Psoas muscle (tissue), 8 donors: Measurements from ENCODE around the gene HSDL2. TPM values are rescaled to one million over a fixed set of nuclear protein-coding genes. Genes with fewer than 3 reads are reported as not detected.
"Not testable (repeated sequence)": the region's sequence is repeated elsewhere in the genome, so short reads cannot be mapped to it uniquely, and the experiment has no call there.

ENCODE experiments used
- ATAC-seq, 4 donors: fragments of 200-7000 bp; cut with Tn5 transposase; one replicate each; pipeline ENCODE4 v1.9.1; 2020; ENCODE audit warnings: moderate library complexity in 3 of 4, mild to moderate bottlenecking in 2 of 4
- DNase-seq, 2 donors: peaks; one replicate each; pipeline ENCODE4 v3.0.0-alpha.2; 2020
- H3K27ac ChIP-seq: fragments of 200-600 bp; one replicate; pipeline ENCODE4 v1.8.0; 2022
- H3K27me3 ChIP-seq, 3 donors: fragments of 200-600 bp in 1 of 3; one replicate each; pipeline versions ENCODE4 v1.6.1 to v1.8.0; 2013 to 2022; ENCODE audit warnings: low read length in 2 of 3, mild to moderate bottlenecking in 2 of 3, moderate library complexity in 1 of 3; ENCODE audit not compliant: insufficient read depth in 3 of 3
- H3K36me3 ChIP-seq, 2 donors: fragments of 200-600 bp in 1 of 2; one replicate each; pipeline versions ENCODE4 v1.6.1 to v1.8.0; 2013 to 2022; ENCODE audit warnings: low read depth in 1 of 2, mild to moderate bottlenecking in 1 of 2, moderate library complexity in 1 of 2; ENCODE audit not compliant: insufficient read depth in 1 of 2
- H3K4me1 ChIP-seq: fragments of 200-600 bp; one replicate; pipeline ENCODE4 v1.8.0; 2022
- H3K4me3 ChIP-seq: fragments of 200-600 bp; one replicate; pipeline ENCODE4 v1.8.0; 2022; ENCODE audit warnings: mild to moderate bottlenecking
- H3K9me3 ChIP-seq: fragments of 200-600 bp; one replicate; pipeline ENCODE4 v1.8.0; 2022
- WGBS, 3 donors: extraction: QIAGEN DNeasy Blood & Tissue Kit; methylation state at CpG; one replicate each; pipeline versions ENCODE4 v1.1.6 to v1.1.7; 2013; 5-methylcytosine and 5-hydroxymethylcytosine counted together
- intact Hi-C, 2 donors: fragments of 100-400 bp; cut with DNase I; formaldehyde crosslinking; loops; one replicate each; pipeline versions ENCODE4 v1.11.0 to v1.14.2; 2022
- polyA plus RNA-seq, 3 donors: library from polyadenylated mRNA; stranded (reverse); fragments of 200-250 nt; gene quantifications; one replicate each; pipeline ENCODE4 v1.2.3, GENCODE V29; 2013
- total RNA-seq, 4 donors: library from RNA; stranded (reverse); fragmentation: NEBNext Ultra II Directional in 2 of 4; extraction: Animal tissue kit (Norgen Biotek cat#: 25700) in 2 of 4; gene quantifications; one replicate each; pipeline versions ENCODE4 v1.2.1 to v1.2.4, GENCODE V29; 2021 to 2023
- TF ChIP-seq, protein P1 (sequence below): fragments of 200-600 bp; IDR thresholded peaks from one replicate; pipeline ENCODE4 v1.8.0; 2022; ENCODE audit warnings: antibody characterized with exemption
- donor health status: healthy with polysubstance abuse.
- donor health status: DM: no; HTN: no; CAD: no; lungs with moderate emphysema.
- donor health status: Bipolar disorder and iron deficiency.
- donor health status: healthy.
- donor health status: DM: yes; HTN: yes; CAD: no.
- donor health status: DM: no; HTN: no; CAD: no.
- donor health status: DM: no; HTN: no; CAD: no.
- donor health status: DM: yes; HTN: yes; CAD: no.

Gene HSDL2
- total and polyA plus RNA-seq, 7 donors: 62.1 to 119 (median 86.8) TPM

DNA sequence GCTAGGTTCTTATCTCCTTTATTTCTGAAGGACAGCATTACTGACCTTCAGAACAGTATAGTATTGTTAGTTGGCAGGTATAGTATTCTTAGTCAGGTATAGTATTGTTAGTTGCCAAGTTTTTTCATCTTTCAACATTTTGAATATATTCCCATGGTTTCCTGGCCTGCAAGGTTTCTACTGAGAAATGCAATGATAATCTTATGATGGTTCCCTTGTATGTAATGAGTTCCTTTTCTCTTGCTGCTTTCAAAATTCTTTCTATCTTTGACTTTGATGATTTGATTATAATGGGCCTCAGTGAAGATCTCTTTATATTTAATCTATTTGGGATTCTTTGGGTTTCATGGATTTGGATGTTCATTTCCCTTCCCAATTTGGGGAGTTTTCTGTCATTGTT is 12.4 kb upstream of the HSDL2 start:
- no peaks in the 10 kb centered on the region for H3K4me1 ChIP-seq
- TF ChIP-seq, protein P1, sequence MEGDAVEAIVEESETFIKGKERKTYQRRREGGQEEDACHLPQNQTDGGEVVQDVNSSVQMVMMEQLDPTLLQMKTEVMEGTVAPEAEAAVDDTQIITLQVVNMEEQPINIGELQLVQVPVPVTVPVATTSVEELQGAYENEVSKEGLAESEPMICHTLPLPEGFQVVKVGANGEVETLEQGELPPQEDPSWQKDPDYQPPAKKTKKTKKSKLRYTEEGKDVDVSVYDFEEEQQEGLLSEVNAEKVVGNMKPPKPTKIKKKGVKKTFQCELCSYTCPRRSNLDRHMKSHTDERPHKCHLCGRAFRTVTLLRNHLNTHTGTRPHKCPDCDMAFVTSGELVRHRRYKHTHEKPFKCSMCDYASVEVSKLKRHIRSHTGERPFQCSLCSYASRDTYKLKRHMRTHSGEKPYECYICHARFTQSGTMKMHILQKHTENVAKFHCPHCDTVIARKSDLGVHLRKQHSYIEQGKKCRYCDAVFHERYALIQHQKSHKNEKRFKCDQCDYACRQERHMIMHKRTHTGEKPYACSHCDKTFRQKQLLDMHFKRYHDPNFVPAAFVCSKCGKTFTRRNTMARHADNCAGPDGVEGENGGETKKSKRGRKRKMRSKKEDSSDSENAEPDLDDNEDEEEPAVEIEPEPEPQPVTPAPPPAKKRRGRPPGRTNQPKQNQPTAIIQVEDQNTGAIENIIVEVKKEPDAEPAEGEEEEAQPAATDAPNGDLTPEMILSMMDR: no peak
- no peak overlapping the region for H3K27ac ChIP-seq
- no peak overlapping the region for H3K4me3 ChIP-seq
- H3K27me3 ChIP-seq: no peaks in the 10 kb centered on the region
- no peak for DNase-seq
- intact Hi-C loops: no loop called here
- no peaks in the 10 kb centered on the region for H3K36me3 ChIP-seq
- H3K9me3 ChIP-seq: no peaks in the 10 kb centered on the region
- ATAC-seq: no peak

DNA sequence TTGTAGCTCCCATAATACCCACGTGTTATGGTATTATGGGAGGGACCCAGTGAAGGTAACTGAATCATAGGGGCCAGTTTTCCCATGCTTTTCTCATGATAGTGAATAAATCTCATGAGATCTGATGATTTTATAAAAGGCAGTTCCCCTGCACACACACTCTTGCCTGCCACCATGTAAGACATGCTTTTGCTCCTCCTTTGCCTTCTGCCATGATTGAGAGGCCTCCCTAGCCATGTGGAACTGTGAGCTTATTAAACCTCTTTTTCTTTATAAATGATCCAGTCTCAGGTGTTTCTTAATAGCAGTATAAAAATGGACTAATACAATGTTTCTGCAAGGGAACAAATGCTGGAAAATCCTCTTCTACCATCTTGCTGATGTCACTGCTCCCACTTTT is 10.1 kb upstream of the HSDL2 start:
- Histone ChIP-seq H3K4me1 (no peaks in the 10 kb centered on the region), H3K4me3 (no peak overlapping the region), H3K36me3 (no peaks in the 10 kb centered on the region), H3K27me3 (no peaks in the 10 kb centered on the region), H3K27ac (no peak overlapping the region), H3K9me3 (no peaks in the 10 kb centered on the region)
- WGBS, 3 donors: 83 to 89% (median 87%) methylated on average over 1 of the region's 1 CpG
- DNase-seq (no peak), ATAC-seq (no peak)
- intact Hi-C loops: no loop called here
- TF ChIP-seq, protein P1: no peak

DNA sequence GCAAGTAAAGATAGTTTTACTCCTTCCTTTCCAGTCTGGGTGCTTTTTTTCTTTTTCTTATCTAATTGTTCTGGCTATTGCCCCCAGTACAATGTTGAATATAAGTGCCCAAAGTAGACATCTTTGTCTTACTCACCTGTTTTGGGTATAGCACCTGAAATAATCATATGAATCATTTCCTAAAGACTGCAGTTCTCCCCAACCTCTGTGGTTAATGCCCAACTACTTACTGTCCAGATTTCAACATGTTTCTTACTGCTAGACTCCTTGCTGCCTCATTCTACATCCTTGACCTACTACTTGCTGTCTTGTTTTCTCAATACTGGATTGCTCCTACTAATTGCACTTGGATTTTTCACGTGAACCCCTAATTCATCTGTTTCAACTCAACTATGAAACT is 8.8 kb upstream of the HSDL2 start:
- Histone ChIP-seq H3K36me3 (no peaks in the 10 kb centered on the region), H3K27ac (no peak overlapping the region), H3K4me1 (no peaks in the 10 kb centered on the region), H3K4me3 (no peak overlapping the region), H3K27me3 (no peaks in the 10 kb centered on the region), H3K9me3 (no peaks in the 10 kb centered on the region)
- DNase-seq (no peak), ATAC-seq (no peak)
- WGBS, 3 donors: 0 to 99% (median 44%) methylated on average over 1 of the region's 1 CpG
- intact Hi-C loops: no loop called here
- TF ChIP-seq, protein P1: no peak

DNA sequence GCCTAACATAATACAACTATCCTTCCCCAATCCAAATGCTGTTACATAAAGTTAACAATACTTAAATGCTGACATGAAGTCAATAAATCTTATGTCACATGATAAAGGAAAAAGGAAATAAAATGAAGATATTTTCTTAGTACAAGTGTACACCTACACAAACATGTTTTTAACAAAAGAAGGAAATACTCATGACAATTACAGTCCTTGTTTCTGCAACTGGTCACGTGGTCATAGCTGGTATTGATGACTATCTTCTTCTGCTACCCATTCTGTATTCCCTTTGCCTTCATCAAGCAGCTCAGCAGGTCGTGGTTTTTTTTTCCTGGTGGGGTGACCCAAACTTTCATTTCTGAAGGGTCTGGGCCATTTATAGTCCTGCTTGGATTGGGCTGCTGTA is 6.2 kb upstream of the HSDL2 start:
- H3K27me3 ChIP-seq, H3K36me3 ChIP-seq, ATAC-seq, H3K27ac ChIP-seq, DNase-seq, intact Hi-C loops, H3K9me3 ChIP-seq, H3K4me3 ChIP-seq: not testable (repeated sequence)
- 87 to 90% (median 87%) methylated on average over 2 of the region's 2 CpGs for WGBS, 3 donors
- peaks cover 18% of the 10 kb centered on the region for H3K4me1 ChIP-seq

DNA sequence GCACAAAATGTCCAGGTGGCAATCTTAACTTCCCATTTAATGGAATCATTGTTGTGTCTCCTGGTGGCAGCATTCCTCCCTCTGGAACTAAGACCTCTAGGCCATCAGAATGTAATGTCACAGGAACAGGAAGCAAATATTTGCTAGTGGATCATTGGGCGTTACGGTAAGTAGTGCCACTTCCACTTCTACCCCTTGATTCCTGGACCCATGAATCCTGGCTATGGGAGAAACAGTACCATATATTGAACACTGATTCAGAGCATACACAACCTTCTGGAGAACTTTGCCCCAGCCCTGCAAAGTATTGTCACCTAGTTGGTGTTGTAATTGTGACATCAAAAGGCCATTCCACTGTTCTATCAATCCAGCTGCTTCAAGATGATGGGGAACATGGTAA is 5.7 kb upstream of the HSDL2 start:
- DNase-seq, H3K36me3 ChIP-seq, H3K4me3 ChIP-seq, H3K27me3 ChIP-seq, H3K27ac ChIP-seq, H3K9me3 ChIP-seq, intact Hi-C loops, ATAC-seq: not testable (repeated sequence)
- WGBS, 3 donors: 98 to 100% (median 100%) methylated on average over 2 of the region's 2 CpGs
- H3K4me1 ChIP-seq: peaks cover 19% of the 10 kb centered on the region

DNA sequence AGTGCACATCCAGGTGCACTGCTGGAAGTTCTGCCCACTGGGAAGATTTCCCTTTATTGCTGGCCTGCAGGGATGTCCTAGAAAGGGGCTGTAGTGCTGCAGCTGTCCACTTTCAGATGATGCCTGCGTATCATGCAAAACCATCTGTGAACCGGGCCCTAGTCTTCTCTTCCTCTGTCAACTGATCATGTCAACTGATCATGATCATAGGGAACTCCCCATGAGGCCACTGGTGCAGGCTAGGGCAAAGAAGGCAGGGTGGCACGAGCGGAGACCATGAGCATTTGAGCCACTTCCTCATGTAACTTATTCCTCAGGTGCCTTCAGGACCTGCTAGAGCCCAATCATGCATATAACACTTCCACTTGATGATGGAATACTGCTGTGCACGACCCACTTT is 4.5 kb upstream of the HSDL2 start:
- DNase-seq (no peak), ATAC-seq (no peak)
- peaks cover 19% of the 10 kb centered on the region for H3K4me1 ChIP-seq
- no peak overlapping the region for H3K4me3 ChIP-seq
- 94 to 96% (median 94%) methylated on average over 5 of the region's 5 CpGs for WGBS, 3 donors
- no peaks in the 10 kb centered on the region for H3K36me3 ChIP-seq
- no peak overlapping the region for H3K27ac ChIP-seq
- H3K27me3 ChIP-seq: no peaks in the 10 kb centered on the region
- intact Hi-C loops: loop anchor here in 1 of 2 donors (5.0 kb wide), 2 partner anchors 38 to 613 kb away; no protein-coding TSS in a partner anchor
- H3K9me3 ChIP-seq: no peaks in the 10 kb centered on the region
- TF ChIP-seq, protein P1: no peak
